K562 (cell line): Measurements from ENCODE around the gene AFF3. TPM values are rescaled to one million over a fixed set of nuclear protein-coding genes. Genes with fewer than 3 reads are reported as not detected.

Source experiments
- ATF3 ChIP-seq, 2 experiments: fragments of 450-650 bp in 1 of 2; sonication (generic) in 1 of 2; formaldehyde crosslinking in 1 of 2; IDR thresholded peaks in 1 of 2; conservative IDR thresholded peaks in 1 of 2; 2 replicates each; pipeline versions ENCODE4 v1.6.1 to v1.8.1; 2016 to 2023; ENCODE audit warnings: mild to moderate bottlenecking in 2 of 2, moderate library complexity in 2 of 2, inconsistent platforms in 1 of 2, missing genetic modification reagents in 1 of 2
- ATF7 ChIP-seq: fragments of 450-650 bp; IDR thresholded peaks from 2 replicates; pipeline ENCODE4 v1.7.1; 2014; ENCODE audit warnings: mild to moderate bottlenecking, moderate library complexity
- BCOR ChIP-seq: fragments of 450-650 bp; IDR thresholded peaks from 2 replicates; pipeline ENCODE4 v1.6.1; 2016
- CBFA2T3 ChIP-seq: fragments of 450-650 bp; IDR thresholded peaks from 2 replicates; pipeline ENCODE4 v1.6.1; 2017
- EHMT2 ChIP-seq: fragments of 450-650 bp; IDR thresholded peaks from 2 replicates; pipeline ENCODE4 v1.6.1; 2018; ENCODE audit warnings: antibody characterized with exemption
- ESRRB ChIP-seq: fragments of 250-450 bp; sonication (Bioruptor Pico); IDR thresholded peaks from 2 replicates; pipeline ENCODE4 v1.5.0; 2020; ENCODE audit warnings: mild to moderate bottlenecking, moderate library complexity, borderline replicate concordance
- ETV1 ChIP-seq: fragments of 450-650 bp; conservative IDR thresholded peaks from 2 replicates; pipeline ENCODE4 v1.6.1; 2016; ENCODE audit warnings: missing genetic modification characterization, control low read depth, low read depth, missing compliant biosample characterization
- GABPB1 ChIP-seq: sonication (generic); formaldehyde crosslinking; IDR thresholded peaks from 2 replicates; pipeline ENCODE4 v1.8.0; 2022; ENCODE audit warnings: mild to moderate bottlenecking, missing genetic modification reagents
- GMEB1 ChIP-seq: fragments of 250-450 bp; sonication (Bioruptor Pico); IDR thresholded peaks from 2 replicates; pipeline ENCODE4 v1.4.0; 2020; ENCODE audit warnings: mild to moderate bottlenecking
- LEF1 ChIP-seq: fragments of 450-650 bp; IDR thresholded peaks from 2 replicates; pipeline ENCODE4 v1.6.1; 2016; ENCODE audit warnings: mild to moderate bottlenecking
- MEIS2 ChIP-seq: fragments of 450-650 bp; IDR thresholded peaks from 2 replicates; pipeline ENCODE4 v1.6.1; 2014; ENCODE audit warnings: mild to moderate bottlenecking; ENCODE audit not compliant: partially characterized antibody
- MTA3 ChIP-seq: fragments of 450-650 bp; formaldehyde crosslinking; IDR thresholded peaks from 2 replicates; pipeline ENCODE4 v1.6.1; 2017; ENCODE audit warnings: mild to moderate bottlenecking, borderline replicate concordance
- MYC ChIP-seq, 2 experiments: fragments of 250-450 bp in 1 of 2; sonication (Bioruptor Pico) in 1 of 2; IDR thresholded peaks; 2 replicates each; pipeline versions ENCODE4 v1.5.1 to v1.6.1; 2012 to 2021; ENCODE audit warnings: low read depth in 2 of 2, borderline replicate concordance in 1 of 2, improper control_type of control experiment in 1 of 2, low read length in 1 of 2, mild to moderate bottlenecking in 1 of 2, moderate library complexity in 1 of 2
- NBN ChIP-seq: fragments of 450-650 bp; IDR thresholded peaks from 2 replicates; pipeline ENCODE4 v1.6.1; 2016; ENCODE audit warnings: low read depth, mild to moderate bottlenecking
- RBBP5 ChIP-seq: fragments of 200-600 bp; sonication (generic); IDR thresholded peaks from 2 replicates; pipeline ENCODE4 v1.6.1; 2012; ENCODE audit warnings: borderline replicate concordance, mild to moderate bottlenecking, low read length, control low read depth, inconsistent platforms; ENCODE audit not compliant: insufficient read depth, poor library complexity, severe bottlenecking
- SAFB2 ChIP-seq: fragments of 200-400 bp; formaldehyde crosslinking; IDR thresholded peaks from 2 replicates; pipeline ENCODE4 v1.6.1; 2018; ENCODE audit warnings: borderline replicate concordance, low read length, low read depth, moderate library complexity; ENCODE audit not compliant: severe bottlenecking
- SMAD1 ChIP-seq: fragments of 150-350 bp; IDR thresholded peaks from 2 replicates; pipeline ENCODE4 v1.6.1; 2014; ENCODE audit warnings: low read length, low read depth; ENCODE audit not compliant: partially characterized antibody
- TAF9B ChIP-seq: fragments of 450-650 bp; IDR thresholded peaks from 2 replicates; pipeline ENCODE4 v1.6.1; 2018; ENCODE audit warnings: mild to moderate bottlenecking; ENCODE audit not compliant: partially characterized antibody
- THRA ChIP-seq: fragments of 450-650 bp; IDR thresholded peaks from 2 replicates; pipeline ENCODE4 v1.6.1; 2017; ENCODE audit warnings: mild to moderate bottlenecking, moderate library complexity
- ZBTB9 ChIP-seq: fragments of 450-650 bp; formaldehyde crosslinking; IDR thresholded peaks from 2 replicates; pipeline ENCODE4 v1.4.0; 2020; ENCODE audit warnings: mild to moderate bottlenecking, moderate library complexity
- ZKSCAN1 ChIP-seq: fragments of 150-350 bp; IDR thresholded peaks from 2 replicates; pipeline ENCODE4 v1.6.1; 2016; ENCODE audit warnings: low read depth, low read length
- ZZZ3 ChIP-seq: fragments of 450-650 bp; IDR thresholded peaks from 2 replicates; pipeline ENCODE4 v1.6.1; 2016; ENCODE audit warnings: antibody characterized with exemption, mild to moderate bottlenecking, moderate library complexity
- polyA plus RNA-seq, 8 experiments: library from polyadenylated mRNA; depleted of rRNA in 4 of 8; stranded (reverse) in 5 of 8; unstranded in 3 of 8; fragments of >200 nt; fragmentation: Nextera tagmentation in 2 of 8; fragmentation: Illumina TruSeq in 1 of 8; extraction: Ambion mirVana in 2 of 8; extraction: Trizol in 1 of 8; gene quantifications; 2 replicates each; pipeline versions ENCODE4 v1.2.1 to v1.2.3, GENCODE V29; 2011 to 2014; ENCODE audit warnings: inconsistent platforms in 1 of 8, missing spikeins in 1 of 8
- total RNA-seq, 7 experiments: library from RNA; depleted of rRNA in 6 of 7; stranded (reverse); fragments of >200 nt in 6 of 7; fragmentation: Illumina TruSeq in 2 of 7; extraction: Trizol in 2 of 7; gene quantifications; 2 replicates each; pipeline versions ENCODE4 v1.2.1 to v1.2.3, GENCODE V29; 2011 to 2021; ENCODE audit warnings: low replicate concordance in 1 of 7

The AFF3 gene
- total and polyA plus RNA-seq, 9 of the 15 experiments (the other 6 are each of a cell fraction or from before 2014, with no cell fraction given): 0.02 to 0.11 TPM; not detected in 7

GRCh38 chr2:99771681-99772333 is 370.6 kb downstream of the AFF3 start (continued):
- TF ChIP-seq RBBP5: no peak
- 0 out of 2 replicates have a peak, but pooled peaks have one; percentile 21 for TF ChIP-seq ZBTB9 (CRISPR knock-in tag)
- TF ChIP-seq ESRRB (CRISPR knock-in tag): no peak
- peak; percentile 38; the same call in 1 of the 2 replicates for TF ChIP-seq BCOR
- TF ChIP-seq TAF9B: no peak
- peak; percentile 45; the same call in 1 of the 2 replicates for TF ChIP-seq MTA3
- TF ChIP-seq MYC (IDR thresholded peaks at IDR 0.05; ENCODE audit: low read depth, low read length): peak; percentile 55; the same call in 1 of the 2 replicates
- TF ChIP-seq MYC (CRISPR knock-in tag; IDR thresholded peaks at IDR 0.05; ENCODE audit: borderline replicate concordance, low read depth): no peak; the same call in none of the 2 replicates
- no peak for TF ChIP-seq THRA
- TF ChIP-seq ZZZ3: no peak
- TF ChIP-seq ATF3 (IDR thresholded peaks at IDR 0.05): peak; percentile 52; the same call in 1 of the 2 replicates
- no peak for TF ChIP-seq ATF3 (CRISPR knock-in tag; conservative IDR thresholded peaks at IDR 0.05)
- TF ChIP-seq ETV1 (tag): peak; percentile 59; the same call in 1 of the 2 replicates
- TF ChIP-seq GMEB1: 0 out of 2 replicates have a peak, but pooled peaks have one; percentile 32
- peak; percentile 90 for TF ChIP-seq ATF7
- TF ChIP-seq GABPB1: peak; percentile 78
- TF ChIP-seq SAFB2: no peak
- no peak for TF ChIP-seq ZKSCAN1
- peak; percentile 65 for TF ChIP-seq SMAD1
- TF ChIP-seq MEIS2: peak; percentile 100
- TF ChIP-seq CBFA2T3: peak; percentile 95
- peak; percentile 92 for TF ChIP-seq NBN
- TF ChIP-seq LEF1: peak; percentile 92
- 0 out of 2 replicates have a peak, but pooled peaks have one; percentile 66 for TF ChIP-seq EHMT2
